Spinal cord (tissue), 10 donors: ENCODE results near the gene ZMAT3. TPM values are rescaled to one million over a fixed set of nuclear protein-coding genes. Genes with fewer than 3 reads are reported as not detected.

Source experiments
- DNase-seq, 6 donors: peaks; one replicate each; pipeline versions ENCODE4 v3.0.0 to v3.0.0-alpha.2; 2013 to 2015; ENCODE audit warnings: low spot score in 6 of 6, low read depth in 4 of 6
- H3K27ac ChIP-seq: one replicate; pipeline ENCODE4 v1.5.1; 2013; ENCODE audit warnings: low read depth, low read length, control low read depth
- H3K27me3 ChIP-seq: one replicate; pipeline ENCODE4 v1.6.1; 2013; ENCODE audit warnings: low read length; ENCODE audit not compliant: control insufficient read depth, insufficient read depth
- H3K36me3 ChIP-seq: one replicate; pipeline ENCODE4 v1.6.1; 2013; ENCODE audit warnings: low read length; ENCODE audit not compliant: control insufficient read depth, insufficient read depth
- H3K4me1 ChIP-seq: one replicate; pipeline ENCODE4 v1.6.1; 2013; ENCODE audit warnings: low read length; ENCODE audit not compliant: control insufficient read depth, insufficient read depth
- H3K4me3 ChIP-seq: one replicate; pipeline ENCODE4 v1.5.1; 2013; ENCODE audit warnings: low read depth, low read length, control low read depth
- H3K9me3 ChIP-seq: one replicate; pipeline ENCODE4 v1.6.1; 2013; ENCODE audit warnings: low read length; ENCODE audit not compliant: control insufficient read depth, insufficient read depth
- WGBS: methylation state at CpG from one replicate; pipeline ENCODE4 v1.1.5; 2013; ENCODE audit warnings: missing lambda C conversion rate; ENCODE audit not compliant: insufficient coverage; 5-methylcytosine and 5-hydroxymethylcytosine counted together
- polyA plus RNA-seq, 2 donors: library from polyadenylated mRNA; unstranded; fragments of 120-200 nt; gene quantifications; one replicate each; pipeline ENCODE4 v1.2.1, GENCODE V29; 2013; ENCODE audit not compliant: insufficient read length in 2 of 2
- total RNA-seq, 2 donors: library from RNA; depleted of rRNA in 1 of 2; stranded (reverse); fragments of 120-200 nt in 1 of 2; fragments of >200 nt in 1 of 2; gene quantifications; one replicate each; pipeline versions ENCODE4 v1.2.3 to v1.2.4, GENCODE V29; 2013 to 2014
- donor health status: healthy.

The ZMAT3 gene
- total and polyA plus RNA-seq, 4 donors, result 6.6 to 28.8 (median 18.2) TPM

DNA sequence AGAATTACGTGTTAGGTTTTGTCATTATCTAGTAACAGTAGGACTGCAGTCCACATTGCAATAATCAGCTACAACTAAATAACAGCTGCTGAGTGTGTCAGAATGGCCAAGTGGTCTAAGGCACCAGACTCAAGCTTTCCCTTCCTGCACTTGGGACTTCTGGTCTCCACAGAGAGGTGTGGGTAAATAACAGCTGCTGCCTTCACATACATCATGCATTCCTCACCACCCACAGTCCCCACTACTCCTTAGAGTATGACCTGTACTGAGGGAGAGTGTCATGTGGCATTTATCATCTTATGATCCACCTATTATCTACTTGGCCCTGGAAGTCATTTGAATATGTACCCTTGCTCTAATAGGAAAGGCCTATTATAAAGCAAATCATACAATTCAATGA is 22.2 kb upstream of the ZMAT3 start:
- Histone ChIP-seq H3K27ac (no peak overlapping the region), H3K4me1 (no peaks in the 10 kb centered on the region), H3K27me3 (no peaks in the 10 kb centered on the region), H3K36me3 (no peaks in the 10 kb centered on the region), H3K9me3 (no peaks in the 10 kb centered on the region), H3K4me3 (no peak overlapping the region)
- WGBS, result no CpG with 5 or more reads among the region's 1 CpG
- no peak for DNase-seq

DNA sequence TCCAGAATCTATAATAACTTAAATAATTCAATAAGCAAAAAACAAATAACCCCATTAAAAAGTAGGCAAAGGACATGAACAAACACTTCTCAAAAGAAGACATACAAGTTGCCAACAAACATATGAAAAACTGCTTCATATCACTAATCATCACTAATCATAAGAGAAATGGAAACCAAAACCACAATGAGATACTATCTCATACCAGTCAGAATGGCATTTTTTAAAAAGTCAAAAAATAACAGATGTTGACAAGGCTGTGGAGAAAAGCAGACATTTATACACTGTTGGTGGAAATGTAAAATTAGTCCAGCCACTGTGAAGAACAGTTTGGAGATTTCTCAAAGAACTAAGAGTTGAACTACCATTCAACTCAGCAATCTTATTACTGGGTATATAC is 19.5 kb upstream of the ZMAT3 start:
- H3K27ac ChIP-seq, result no peak overlapping the region
- no peak overlapping the region for H3K4me3 ChIP-seq
- H3K36me3 ChIP-seq, result no peaks in the 10 kb centered on the region
- H3K27me3 ChIP-seq, result no peaks in the 10 kb centered on the region
- no peaks in the 10 kb centered on the region for H3K4me1 ChIP-seq
- no peak for DNase-seq
- H3K9me3 ChIP-seq, result no peaks in the 10 kb centered on the region

DNA sequence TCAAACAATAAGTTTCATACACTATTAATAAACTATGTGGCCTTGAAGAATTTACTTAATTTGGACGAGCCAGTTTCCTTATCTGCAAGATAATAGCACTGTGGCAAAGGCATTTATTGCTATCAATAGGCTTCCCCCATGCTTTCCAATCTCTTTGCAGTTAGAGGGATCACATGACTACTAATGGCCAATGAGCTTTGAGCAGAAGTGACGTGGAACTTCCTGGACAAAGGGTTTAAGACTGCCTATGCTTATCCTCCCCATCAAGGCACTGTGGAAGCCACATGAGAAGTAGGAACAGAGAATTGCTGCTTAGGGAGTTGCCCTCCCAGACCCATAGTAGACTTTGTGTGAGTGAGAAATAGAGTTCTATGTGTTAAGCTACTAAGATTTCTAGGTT is 16.7 kb upstream of the ZMAT3 start:
- WGBS, result no CpG with 5 or more reads among the region's 2 CpGs
- H3K36me3 ChIP-seq, result no peaks in the 10 kb centered on the region

DNA sequence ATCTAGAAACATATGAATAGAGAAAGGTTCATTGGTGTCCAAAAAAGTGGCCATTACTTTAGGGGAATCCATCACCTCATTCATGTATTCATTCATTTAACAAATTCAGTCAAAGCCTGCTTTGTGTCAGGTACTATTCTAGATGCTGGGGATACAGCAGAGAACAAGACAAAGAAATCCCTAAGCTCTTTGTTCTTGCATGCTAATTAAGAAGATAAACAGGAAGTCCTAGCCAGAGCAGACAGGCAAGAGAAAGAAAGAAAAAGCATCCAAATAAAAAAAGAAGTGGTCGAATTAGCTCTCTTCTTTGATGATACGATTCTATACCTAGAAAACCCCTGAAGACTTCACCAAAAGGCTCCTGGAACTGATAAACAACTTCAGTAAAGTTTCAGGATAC is 12.4 kb upstream of the ZMAT3 start:
- no peak overlapping the region for H3K27ac ChIP-seq
- no peaks in the 10 kb centered on the region for H3K4me1 ChIP-seq
- no CpG with 5 or more reads among the region's 2 CpGs for WGBS
- H3K36me3 ChIP-seq, result no peaks in the 10 kb centered on the region
- no peaks in the 10 kb centered on the region for H3K9me3 ChIP-seq
- H3K27me3 ChIP-seq, result no peaks in the 10 kb centered on the region
- no peak for DNase-seq
- no peak overlapping the region for H3K4me3 ChIP-seq

More for the DNA sequence above, 16.7 kb upstream of the ZMAT3 start:
- Histone ChIP-seq H3K27ac (no peak overlapping the region), H3K4me1 (no peaks in the 10 kb centered on the region), H3K4me3 (no peak overlapping the region), H3K27me3 (no peaks in the 10 kb centered on the region), H3K9me3 (no peaks in the 10 kb centered on the region)
- DNase-seq, result no peak

DNA sequence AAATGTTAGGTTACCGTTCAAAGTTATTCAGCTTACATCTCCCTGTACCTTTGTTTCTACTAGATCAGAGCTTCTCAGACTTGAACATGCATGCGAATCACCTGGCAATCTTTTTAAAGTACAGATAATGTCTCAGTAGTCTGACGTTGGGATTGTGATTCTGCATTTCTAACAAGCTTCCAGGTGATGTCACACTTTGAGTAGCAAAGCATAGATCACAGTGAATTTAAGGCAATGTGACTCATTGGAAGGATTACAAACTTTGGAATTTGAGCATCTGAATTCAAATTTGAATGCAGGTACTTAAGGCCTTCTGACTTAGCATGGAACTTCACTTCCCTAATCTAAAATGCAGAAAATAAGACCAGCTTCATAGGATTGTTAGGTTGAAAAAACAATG is 10.8 kb upstream of the ZMAT3 start:
- H3K27me3 ChIP-seq, result no peaks in the 10 kb centered on the region
- no peak for DNase-seq
- H3K9me3 ChIP-seq, result no peaks in the 10 kb centered on the region
- WGBS, result no CpG with 5 or more reads among the region's 3 CpGs
- no peaks in the 10 kb centered on the region for H3K36me3 ChIP-seq
- H3K4me3 ChIP-seq, result no peak overlapping the region
- no peak overlapping the region for H3K27ac ChIP-seq
- H3K4me1 ChIP-seq, result no peaks in the 10 kb centered on the region

DNA sequence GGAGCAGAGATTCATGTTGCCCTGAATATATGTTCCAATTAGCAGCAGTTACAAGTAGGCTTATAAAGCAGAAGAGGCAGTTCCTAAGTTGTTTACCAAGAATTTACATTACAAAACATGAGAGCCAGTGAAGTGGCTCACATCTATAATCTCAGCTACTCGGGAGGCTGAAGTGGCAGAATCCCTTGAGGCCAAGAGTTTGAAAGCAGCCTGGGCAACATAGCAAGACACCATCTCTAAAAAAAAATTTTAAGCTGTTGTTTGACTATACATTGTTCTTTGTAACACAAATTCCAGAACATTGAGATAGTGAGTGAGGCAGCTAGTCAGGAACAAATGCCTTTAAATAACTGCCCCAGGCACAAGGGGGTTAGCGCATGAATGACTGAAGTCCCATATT is 10.3 kb upstream of the ZMAT3 start:
- DNase-seq, result no peak
- no peak overlapping the region for H3K27ac ChIP-seq
- no CpG with 5 or more reads among the region's 2 CpGs for WGBS
- no peaks in the 10 kb centered on the region for H3K4me1 ChIP-seq
- no peaks in the 10 kb centered on the region for H3K9me3 ChIP-seq
- H3K27me3 ChIP-seq, result no peaks in the 10 kb centered on the region
- no peaks in the 10 kb centered on the region for H3K36me3 ChIP-seq
- no peak overlapping the region for H3K4me3 ChIP-seq

DNA sequence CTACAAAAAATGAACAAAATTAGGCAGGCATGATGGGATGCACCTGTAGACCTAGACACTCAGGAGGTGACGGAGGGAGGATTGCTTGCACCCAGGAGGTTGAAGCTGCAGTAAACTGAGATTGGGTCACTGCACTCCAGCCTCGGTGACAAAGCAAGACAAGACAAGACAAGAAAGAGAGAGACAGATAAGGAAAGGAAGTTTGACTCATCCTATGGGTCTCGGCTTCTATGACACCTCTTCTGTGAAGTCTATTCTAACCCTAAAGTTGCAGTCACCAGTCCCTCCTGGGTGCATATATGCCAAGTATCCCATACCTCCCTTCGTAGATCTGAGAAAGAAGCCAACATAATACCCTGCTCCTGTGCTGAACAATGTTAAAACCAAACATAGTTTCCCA is 7.9 kb upstream of the ZMAT3 start:
- Histone ChIP-seq H3K36me3 (no peaks in the 10 kb centered on the region), H3K27me3 (no peaks in the 10 kb centered on the region), H3K27ac (no peak overlapping the region), H3K9me3 (no peaks in the 10 kb centered on the region), H3K4me1 (no peaks in the 10 kb centered on the region), H3K4me3 (no peak overlapping the region)
- WGBS, result 100% methylated on average over 3 of the region's 4 CpGs
- DNase-seq, result no peak

DNA sequence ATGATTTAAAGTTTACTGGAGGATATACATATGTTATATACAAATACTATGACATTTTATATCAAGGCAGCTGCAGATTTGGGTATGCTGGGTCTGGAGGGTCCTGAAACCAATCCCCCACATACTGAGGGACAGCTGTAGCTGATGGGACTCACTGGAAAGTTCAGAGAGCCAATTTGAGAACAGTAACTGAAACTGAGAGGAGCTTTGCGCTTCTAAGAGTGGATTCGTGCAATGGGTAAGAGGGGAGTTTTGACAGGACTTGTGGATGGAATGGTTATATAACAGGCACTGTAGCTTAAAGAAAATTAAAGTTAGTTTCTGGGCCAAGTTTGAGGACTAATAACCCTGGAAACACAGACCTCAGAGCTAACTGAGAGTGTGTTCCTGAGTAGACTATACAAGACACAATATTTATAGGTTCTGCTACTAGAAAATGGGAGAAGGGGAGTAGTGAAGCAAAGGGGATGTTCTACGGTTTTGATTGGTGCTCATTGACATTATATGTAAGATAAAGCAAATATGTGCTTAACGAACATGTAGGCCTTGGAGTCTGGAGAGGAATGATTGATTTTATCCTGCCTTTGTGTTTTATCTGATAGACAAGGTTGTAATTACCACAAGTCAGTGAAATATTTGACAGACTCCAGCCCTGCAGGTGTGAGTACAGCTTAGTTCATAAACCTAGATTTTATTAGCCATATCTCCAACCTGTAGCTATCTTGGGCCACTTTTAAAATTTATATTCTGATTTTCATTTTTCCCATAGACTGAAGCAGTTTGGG is 4.8 kb upstream of the ZMAT3 start:
- Histone ChIP-seq H3K9me3 (no peaks in the 10 kb centered on the region), H3K36me3 (no peaks in the 10 kb centered on the region), H3K27me3 (no peaks in the 10 kb centered on the region), H3K4me3 (no peak overlapping the region), H3K4me1 (peaks cover 5% of the 10 kb centered on the region), H3K27ac (no peak overlapping the region)
- 90% methylated on average over 4 of the region's 4 CpGs for WGBS
- DNase-seq, result no peak

- DNase-seq, result no peak
- no peaks in the 10 kb centered on the region for H3K9me3 ChIP-seq
- no peaks in the 10 kb centered on the region for H3K36me3 ChIP-seq
- 20% methylated on average over 1 of the region's 3 CpGs for WGBS
- H3K4me1 ChIP-seq, result peaks cover 5% of the 10 kb centered on the region
- H3K27me3 ChIP-seq, result no peaks in the 10 kb centered on the region
- H3K27ac ChIP-seq, result no peak overlapping the region
- H3K4me3 ChIP-seq, result no peak overlapping the region
Observed at GRCh38 chr3:179074656-179075055, 3.0 kb upstream of the ZMAT3 start.

- no peaks in the 10 kb centered on the region for H3K36me3 ChIP-seq
- WGBS, result no CpG with 5 or more reads among the region's 2 CpGs
Observed at GRCh38 chr3:179073816-179074215, 2.2 kb upstream of the ZMAT3 start.

More at GRCh38 chr3:179073816-179074215, 2.2 kb upstream of the ZMAT3 start:
- no peak overlapping the region for H3K27ac ChIP-seq
- H3K27me3 ChIP-seq, result no peaks in the 10 kb centered on the region
- DNase-seq, result no peak
- H3K4me3 ChIP-seq, result no peak overlapping the region
- H3K4me1 ChIP-seq, result peaks cover 5% of the 10 kb centered on the region
- no peaks in the 10 kb centered on the region for H3K9me3 ChIP-seq
